Anterior cingulate cortex (tissue), 58 donors: Measurements from ENCODE around the gene PDE9A.

Experiments used
- DNase-seq, 58 donors: peaks; one replicate each; lab custom pipeline; 2025; lab: John Stamatoyannopoulos, UW

The PDE9A gene

DNA sequence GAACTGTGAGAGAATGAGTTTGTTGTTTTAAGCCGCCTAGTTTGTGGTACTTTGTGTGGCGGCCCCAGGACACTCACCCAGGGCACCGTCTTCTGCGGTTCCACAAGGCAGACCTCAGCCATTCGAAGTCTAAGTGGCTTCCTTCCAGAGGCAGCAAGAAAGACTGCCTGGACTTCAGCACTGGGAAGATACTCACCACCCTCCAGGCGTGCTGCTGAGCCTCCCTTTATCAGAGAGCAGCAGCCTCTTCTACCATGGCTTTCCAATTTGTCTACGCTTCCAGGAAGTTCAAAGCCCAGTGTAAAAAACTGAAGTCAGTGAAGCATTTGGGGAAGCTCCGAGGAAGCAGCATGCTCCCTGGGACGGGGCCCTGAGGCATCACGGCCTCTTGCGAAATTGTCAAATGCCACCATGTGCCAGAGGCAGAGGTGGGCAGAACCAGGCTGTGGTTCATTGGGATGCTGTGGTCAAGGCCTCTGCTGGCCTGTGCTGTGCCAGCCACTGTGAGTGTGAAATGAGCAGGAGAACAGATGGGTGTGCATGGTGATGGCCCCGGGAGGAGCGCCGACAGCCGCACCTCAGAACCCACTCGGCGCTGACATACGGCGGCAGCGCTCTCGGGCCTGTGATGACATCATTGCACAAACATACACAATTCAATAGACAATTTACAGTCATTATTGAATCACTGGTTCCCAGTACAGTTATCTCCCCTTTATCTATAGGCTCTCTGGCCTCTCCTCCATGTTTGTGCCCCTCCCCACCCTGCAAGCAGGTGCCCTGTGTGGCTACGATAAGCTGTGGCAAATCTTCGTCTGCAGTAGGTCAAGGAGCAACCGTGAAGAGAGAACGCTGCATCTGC lies 110.4 kb downstream of the PDE9A start:
- DNase-seq: no peak

DNA sequence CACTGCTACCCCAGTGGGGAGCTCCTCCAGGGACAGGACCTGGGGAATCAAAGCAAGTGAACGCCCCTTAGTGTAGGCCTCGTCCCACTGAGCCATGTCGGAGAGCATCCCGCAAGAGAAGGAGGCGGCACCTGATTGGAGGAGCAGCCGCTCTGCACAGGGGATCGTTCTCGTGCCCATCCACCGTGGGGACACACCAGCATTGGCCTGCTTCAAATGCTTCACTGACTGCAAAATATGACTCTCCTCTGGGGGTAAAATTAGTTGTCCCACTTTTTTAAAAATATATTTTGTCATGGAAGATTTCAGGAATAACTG lies 111.0 kb downstream of the PDE9A start:
- DNase-seq: no peak

DNA sequence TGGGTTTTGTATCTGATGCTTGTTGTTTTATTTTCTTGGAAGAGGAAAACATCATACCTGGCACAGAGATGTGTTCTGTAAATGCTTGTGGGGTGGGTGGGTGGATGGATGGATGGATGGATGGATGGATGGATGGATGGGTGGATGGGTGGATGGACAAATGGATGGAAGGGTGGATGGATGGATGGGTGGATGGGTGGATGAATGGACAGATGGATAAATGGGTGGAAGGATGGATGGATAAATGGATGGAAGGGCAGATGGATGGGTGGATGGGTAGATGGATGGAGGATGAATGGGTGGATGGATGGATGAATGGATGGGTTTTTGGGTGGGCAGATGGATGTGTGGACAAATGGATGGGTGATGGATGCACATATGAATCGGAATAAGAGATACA lies 111.5 kb downstream of the PDE9A start:
- DNase-seq: no peak

DNA sequence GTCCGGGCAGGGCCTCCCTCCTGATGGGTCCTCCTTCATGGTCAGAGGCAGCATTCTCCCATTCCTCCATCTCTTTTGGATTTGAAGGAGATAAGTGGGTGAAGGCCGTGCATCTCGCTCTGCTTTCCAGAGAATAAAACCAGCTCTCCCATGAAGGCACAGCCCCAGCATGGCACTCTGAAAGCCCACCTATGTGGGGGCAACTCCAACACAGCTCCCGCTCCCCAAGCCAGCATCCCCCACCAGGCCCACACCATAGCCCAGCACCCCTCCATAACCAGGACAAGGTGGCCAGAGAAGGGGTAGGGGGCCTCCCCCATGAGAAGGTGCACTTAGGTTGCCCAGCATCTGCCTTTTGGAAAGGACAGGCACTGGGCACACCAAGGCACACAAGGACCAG lies 112.2 kb downstream of the PDE9A start:
- DNase-seq: no peak

DNA sequence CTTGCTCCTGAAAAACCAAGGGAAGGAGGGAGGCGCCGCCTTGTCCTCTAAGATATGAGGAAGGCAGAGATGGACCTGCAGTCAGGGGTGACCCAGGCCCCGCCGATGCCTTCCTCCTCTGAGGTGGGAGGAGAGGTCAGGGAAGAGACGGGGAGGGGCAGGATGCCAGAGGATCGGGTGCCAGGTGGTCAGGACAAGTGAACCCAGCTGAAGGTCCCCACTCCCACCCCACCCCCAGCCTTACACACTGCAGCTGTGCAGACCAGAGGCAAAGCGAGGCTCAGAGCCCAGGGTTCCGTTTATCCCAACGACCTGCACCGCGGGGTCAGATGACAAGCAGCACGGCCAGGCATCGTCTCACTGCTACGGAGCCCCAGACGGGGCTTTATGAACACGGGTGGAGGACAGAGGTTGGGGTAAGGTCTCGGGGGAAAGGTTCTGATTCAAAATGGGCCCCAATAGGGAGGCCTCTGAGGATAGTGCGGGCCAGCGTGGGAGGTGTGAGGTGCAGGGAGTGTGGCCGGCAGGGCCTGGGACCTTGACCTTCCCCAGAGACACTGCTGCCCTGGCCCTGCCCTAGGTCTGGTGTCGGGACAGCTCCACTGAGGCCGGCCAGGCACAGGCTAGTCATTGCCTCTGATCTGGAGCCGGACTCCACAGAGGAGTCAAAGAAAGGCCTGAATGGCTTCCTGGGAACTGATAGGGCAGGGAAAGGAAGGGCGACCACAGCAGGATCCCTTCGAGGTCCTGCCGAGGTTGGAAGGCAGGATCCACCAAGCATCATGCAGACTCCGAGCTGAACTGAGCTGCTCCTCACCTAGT lies 113.5 kb downstream of the PDE9A start:
- no peak for DNase-seq

DNA sequence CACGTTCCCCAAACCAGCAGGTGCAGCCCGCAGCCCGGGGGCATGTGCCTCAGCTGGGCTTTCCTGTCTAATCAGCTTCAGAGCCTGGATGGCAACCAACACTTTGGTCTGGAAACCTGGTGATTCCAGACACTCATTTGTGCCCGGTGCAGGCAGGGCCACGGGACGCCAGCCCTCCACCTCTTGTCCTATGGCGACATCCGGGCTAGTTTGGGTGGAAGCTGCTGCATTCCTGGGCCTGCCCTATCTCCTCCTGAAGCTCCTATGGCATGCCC lies 114.1 kb downstream of the PDE9A start:
- DNase-seq: no peak

DNA sequence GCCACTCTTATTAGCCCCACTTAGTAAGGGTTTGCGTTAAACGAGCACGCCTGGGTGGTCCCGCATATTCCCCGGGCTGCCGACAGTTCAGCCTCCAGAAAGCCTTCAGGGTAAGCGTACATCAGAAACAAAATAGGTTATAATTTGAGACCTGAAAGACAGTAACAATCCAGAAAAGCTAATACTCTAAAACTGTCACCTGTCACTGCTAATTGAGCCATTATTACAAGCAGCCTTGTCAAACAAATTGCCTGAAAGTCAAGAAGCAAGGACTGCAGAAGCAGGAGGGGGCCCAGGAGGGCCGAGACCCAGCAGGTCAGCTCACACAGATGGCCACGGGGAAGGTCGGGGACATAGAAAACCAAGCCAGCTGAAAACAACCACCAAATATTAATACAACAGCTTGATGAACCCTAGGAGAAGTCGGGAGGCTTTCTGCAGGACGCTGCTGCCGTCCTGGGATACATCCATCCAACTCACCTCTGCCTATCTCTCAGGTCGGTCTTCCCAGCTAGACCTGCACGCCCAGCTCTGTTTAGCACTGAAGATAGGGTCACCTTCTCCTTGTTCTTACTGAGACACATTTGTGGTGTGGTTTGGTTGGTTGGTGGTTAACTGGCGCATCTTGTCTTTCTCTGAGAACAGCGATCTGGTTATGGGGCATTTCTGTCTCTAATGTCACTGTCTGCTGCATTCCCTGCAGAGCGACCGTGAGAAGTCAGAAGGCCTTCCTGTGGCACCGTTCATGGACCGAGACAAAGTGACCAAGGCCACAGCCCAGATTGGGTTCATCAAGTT lies 115.1 kb downstream of the PDE9A start:
- no peak for DNase-seq

DNA sequence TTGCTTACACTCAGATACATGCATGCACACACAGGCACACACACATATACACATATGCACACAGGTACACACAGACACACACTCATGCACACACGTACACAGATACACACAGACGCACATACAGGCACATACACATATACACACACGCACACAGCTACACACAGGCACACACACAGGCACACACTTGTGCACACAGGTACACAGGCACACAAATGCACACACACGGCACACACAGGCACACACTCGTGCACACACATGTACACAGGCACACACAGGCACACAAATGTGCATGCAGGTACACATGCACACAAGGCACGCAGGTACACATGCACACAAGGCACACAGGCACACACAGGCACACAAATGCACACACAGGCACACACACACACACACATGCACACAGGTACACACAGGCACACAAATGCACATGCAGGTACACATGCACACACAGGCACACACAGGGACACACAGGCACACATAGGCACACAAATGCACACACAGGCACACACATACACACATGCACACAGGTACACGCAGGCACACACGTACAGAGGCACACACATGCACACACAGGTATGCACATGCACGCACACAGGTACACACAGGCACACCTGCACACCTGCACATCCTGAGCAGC lies 115.9 kb downstream of the PDE9A start:
- no peak for DNase-seq

DNA sequence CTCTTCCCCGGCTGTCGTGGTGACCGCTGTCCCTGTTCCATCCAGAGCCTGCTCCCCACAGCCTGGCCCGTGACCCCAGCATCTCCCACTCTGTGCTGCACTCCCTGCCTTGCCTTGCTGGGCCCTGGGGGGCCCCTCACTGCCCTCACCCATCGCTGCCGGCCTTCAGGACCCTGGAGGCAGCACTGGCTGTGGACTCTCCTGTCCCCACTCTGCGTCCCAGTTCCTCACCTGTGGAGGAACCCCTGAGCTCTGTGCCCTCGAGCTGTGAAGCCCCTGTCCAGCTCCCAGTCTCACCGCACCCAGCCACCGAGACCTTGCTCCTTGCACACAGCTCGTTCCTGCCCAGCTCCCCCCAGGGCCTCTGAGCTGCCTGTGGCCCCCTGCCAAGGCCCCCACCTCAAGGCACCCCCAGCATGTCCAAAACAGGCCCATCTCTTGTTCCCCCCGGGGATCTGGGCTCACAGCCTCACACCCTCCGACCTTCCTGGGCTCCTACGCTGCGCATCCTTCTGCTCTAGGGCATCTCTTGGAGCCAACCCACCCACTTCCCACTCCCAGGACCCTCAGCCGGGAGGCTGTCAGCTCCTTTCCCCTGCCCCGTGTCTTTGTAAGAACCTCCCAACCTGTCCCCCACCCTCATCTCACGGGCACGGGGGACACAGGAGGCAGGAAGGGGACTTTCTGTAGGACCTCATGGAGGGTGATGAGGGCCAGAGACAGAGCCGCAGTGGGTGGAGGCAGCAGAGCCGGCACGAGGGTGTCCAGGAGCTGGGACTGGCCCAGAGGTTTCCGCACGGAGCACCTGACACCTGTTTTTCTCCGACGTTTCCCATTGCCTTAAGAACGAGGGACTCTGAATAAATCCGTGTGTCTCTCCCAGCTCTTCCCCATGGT lies 116.6 kb downstream of the PDE9A start:
- no peak for DNase-seq

DNA sequence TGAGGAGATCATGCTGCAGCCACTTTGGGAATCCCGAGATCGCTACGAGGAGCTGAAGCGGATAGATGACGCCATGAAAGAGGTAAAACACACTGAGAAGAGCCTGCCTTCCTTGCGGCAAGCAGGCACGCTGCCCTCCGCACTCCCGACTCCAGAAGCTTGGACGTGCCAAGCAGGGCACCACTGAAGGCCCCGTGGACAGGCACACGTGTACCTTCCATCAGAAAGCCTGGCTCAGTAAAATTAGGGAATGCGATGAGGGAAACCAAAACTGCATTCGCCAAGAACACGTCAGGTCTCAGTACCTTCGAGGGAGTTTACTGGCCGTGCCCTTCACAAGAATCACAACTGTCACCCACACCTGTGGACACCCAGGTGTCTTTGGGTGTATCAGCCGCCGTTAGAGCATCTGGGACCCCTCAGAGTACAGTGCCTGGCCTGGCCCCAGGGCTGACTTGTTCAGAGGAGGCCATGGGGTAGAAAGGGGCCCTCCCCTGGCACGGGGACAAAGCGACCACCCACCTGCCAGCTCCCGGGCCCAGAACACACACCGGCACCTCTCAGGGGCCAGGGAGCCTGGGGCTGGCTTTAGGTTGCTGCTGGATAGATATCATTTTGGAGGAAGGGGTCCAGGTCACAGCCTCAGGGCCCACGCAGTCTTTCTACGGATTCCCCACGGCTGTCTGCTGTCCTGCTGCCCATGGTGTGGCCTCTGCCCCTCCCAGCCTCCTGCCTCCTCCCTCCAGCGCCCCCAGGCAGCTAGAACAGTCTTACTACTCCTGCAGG lies 117.5 kb downstream of the PDE9A start:
- no peak for DNase-seq

DNA sequence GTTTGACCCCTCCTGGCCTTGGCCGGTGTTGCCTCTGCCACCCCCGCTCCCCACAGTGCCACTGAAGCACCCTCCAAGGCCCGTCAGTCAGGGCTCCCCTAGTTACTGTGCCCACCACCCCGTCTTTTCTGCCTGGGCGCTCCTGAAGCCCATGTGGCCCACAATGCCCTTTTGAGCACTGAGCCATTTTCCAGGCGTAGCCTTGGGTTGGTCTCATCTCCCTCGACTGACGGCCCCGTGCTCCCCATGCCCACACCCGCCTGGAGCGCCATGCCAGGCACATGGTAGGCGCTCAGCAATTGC lies 118.0 kb downstream of the PDE9A start:
- DNase-seq: no peak

DNA sequence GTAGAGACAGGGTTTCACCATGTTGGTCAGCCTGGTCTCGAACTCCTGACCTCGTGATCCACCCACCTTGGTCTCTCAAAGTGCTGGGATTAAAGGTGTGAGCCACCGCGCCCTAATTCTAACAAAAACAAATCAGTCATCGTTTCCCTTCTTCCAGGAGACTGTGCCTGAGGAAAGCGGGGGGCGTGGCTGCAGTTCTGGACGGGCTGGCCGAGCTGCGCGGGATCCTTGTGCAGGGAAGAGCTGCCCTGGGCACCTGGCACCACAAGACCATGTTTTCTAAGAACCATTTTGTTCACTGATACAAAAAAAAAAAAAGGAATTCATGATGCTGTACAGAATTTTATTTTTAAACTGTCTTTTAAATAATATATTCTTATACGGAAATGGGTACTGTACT lies 121.7 kb downstream of the PDE9A start:
- DNase-seq: no peak

DNA sequence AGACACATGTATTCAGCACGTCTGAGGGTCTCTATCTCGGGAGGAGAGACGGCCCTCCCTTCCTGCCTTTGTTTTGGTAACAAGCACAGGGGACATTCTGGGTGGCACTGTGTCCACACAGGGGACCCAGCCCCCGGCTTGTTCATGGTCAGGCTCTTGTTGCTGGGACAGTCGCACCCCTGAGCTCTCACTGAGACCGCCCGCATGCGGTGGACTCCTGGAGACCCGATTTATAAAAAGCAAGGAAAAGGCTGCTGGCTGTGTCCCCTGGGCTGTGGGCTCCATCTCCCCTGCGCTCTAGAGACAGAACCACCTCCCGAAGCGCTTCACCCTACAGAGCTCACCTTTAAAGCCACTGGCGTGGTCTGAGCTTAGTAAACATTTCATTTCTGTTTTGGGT lies 122.5 kb downstream of the PDE9A start:
- DNase-seq: no peak

DNA sequence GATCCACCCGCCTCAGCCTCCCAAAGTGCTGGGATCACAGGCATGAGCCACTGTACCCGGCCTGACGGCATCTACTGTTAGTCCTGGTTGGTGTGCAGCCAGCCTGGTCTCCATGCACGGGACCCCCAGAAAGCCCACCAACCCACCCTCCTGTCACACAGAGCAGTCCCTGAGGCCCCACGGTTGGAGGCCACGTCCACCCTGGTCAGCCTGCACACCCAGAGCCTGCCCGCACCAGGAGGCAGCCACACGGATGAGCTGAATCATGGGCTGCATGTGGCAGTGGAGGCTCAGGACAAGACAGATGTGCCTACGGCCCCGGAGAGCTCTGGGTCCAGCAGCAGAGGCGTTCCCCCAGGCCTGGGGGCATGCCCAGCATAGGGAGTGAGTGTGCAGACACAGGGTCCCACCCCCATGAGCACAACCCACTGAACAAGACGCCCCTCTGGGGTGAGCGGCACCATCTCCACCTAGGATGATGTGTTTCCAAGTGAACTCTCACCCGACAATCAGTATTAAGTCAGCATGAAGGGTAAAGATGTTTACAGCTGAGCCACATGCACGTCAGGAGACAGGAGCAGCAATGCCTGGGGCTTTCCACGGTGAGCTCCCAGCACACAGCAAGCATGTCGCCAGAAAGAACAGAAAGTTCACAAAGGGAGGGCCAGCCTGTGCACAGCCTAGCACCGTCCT lies 123.8 kb downstream of the PDE9A start:
- no peak for DNase-seq

DNA sequence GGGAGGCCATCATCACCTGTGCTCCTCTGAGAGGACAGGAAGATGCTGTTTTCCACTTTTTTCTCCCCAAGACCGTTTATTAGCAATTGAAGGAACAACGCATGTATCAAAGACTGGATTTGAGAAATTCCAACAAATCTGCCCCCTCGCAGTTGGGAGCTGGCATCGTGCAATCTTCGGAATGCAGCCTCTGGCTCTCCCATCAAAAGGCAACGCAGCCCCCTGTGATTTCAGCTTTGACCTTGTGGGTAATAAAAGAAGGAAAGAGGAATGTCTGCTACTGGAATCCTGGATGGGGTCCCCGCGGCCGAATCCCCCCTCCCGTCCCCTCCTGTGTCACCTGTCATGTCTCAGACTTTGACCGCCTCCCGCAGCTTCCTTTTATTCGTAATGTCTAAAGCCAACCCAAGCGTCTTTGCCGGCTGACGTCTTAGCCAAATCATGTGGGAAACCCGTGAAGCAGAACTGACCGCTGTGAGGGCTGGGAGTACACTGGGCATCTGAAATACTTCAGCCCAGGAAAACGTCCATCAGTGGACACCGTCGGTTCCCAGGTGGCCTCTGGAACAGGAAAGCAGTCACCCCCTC lies 124.4 kb downstream of the PDE9A start:
- DNase-seq: peak in 26 of 58 donors; percentile 5 to 62 (median 32)

DNA sequence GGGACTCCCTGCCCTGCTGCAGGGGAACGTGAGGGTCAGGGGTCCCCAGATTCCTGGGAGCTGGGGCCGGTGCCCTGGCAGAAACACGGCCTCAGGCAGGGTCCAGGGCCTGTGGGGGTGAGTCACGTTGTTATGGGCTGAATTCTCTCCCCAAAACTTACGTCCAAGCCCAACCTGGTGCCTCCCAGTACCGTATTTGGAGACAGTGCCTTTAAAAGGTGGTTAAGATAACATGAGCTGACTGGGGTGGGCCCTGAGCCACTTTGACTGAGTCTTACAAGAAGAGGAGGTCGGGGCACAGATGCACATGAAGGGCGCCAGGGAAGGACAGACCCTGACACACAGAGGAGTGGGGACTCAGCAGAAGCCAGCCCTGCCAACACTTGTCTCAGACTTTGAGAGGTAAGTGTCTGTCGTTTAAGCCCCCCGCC lies 126.0 kb downstream of the PDE9A start:
- DNase-seq: no peak

DNA sequence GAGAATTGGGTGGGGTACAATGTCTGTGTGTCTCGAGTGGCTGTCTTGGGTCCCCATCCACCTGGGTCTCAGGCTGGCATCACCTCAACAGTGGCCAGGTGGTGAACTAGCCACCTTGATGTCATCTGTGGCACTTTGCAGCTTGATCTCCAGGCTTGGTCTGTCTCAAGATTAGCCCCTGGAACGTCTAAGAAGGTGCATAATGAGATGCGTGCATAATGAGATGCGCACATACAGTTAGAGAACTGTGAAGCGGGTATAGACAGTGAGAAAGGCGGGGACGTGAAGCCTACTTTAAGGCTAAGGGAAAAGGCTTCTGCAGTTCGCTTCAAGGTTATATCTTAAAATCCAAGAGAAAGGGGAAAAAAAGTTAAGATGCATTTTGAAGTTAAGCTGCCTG lies 127.2 kb downstream of the PDE9A start:
- no peak for DNase-seq
